Hepatocyte (in vitro differentiated cells): ENCODE measurements around the gene SAPCD2.

Source experiments
- EZH2 ChIP-seq: fragments of 200-600 bp; sonication (generic); IDR thresholded peaks from 2 replicates; pipeline ENCODE4 v1.6.1; 2016; ENCODE audit warnings: antibody characterized with exemption, mild to moderate bottlenecking, borderline replicate concordance
- EZH2phosphoT487 ChIP-seq: fragments of 200-600 bp; sonication (generic); IDR thresholded peaks from one replicate; pipeline ENCODE4 v1.6.1; 2018; ENCODE audit warnings: antibody characterized with exemption, mild to moderate bottlenecking, low read depth, moderate library complexity; ENCODE audit not compliant: unreplicated experiment, severe bottlenecking
- TF ChIP-seq, protein P1 (sequence below): fragments of 200-600 bp; sonication (generic); IDR thresholded peaks from 2 replicates; pipeline ENCODE4 v1.5.1; 2016; ENCODE audit warnings: antibody characterized with exemption, mild to moderate bottlenecking; ENCODE audit not compliant: poor library complexity

DNA sequence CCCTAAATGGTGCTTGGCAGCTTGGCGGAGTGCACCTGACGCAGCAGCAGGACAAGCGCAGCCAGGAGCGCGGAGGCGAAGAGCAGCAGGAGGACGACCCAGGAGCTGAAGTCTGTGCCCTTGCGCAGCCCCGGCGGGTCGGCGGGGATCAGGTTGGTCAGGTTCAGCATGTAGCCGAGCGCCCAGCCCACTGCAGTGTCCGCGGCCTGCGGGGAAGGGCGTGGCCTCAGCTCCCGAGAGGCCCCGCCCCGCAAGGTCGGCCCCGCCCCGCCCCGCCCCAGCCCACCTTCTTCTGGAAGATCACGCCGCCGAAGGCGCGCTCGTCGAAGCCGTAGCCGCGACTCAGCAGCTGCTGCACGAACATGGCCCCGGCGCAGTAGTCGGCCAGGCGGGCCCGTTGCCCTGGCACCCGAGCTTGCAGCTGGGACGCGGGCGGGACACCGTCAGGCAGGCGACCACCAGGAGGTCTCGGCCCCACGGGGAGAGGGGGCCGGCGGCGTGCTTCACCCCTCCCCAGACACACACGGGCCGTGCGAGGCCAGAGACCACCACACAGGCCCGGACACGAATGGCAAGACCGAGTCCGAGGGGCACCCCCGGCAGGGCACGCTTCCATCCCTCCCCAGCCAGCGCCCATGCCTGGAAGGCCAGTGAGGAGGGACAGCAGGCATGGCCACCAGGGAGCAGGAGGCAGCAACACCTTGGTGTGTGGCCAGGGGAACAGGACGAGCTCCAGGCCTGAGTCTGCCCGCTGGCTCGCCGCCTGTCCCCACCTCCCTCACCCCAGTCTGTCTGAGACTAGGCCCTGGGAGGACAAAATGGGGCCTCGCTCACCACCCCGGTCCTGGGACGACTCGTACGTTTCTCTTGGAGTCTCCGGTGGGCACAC is 21.5 kb downstream of the SAPCD2 start:
- TF ChIP-seq, protein P1, sequence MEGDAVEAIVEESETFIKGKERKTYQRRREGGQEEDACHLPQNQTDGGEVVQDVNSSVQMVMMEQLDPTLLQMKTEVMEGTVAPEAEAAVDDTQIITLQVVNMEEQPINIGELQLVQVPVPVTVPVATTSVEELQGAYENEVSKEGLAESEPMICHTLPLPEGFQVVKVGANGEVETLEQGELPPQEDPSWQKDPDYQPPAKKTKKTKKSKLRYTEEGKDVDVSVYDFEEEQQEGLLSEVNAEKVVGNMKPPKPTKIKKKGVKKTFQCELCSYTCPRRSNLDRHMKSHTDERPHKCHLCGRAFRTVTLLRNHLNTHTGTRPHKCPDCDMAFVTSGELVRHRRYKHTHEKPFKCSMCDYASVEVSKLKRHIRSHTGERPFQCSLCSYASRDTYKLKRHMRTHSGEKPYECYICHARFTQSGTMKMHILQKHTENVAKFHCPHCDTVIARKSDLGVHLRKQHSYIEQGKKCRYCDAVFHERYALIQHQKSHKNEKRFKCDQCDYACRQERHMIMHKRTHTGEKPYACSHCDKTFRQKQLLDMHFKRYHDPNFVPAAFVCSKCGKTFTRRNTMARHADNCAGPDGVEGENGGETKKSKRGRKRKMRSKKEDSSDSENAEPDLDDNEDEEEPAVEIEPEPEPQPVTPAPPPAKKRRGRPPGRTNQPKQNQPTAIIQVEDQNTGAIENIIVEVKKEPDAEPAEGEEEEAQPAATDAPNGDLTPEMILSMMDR: no peak
- TF ChIP-seq EZH2: no peak
- no peak for TF ChIP-seq EZH2phosphoT487
